Measurements from ENCODE around the gene IL1RAPL2.
"Not testable (repeated sequence)": the region's sequence is repeated elsewhere in the genome, so short reads cannot be mapped to it uniquely, and the experiment has no call there.

IL1RAPL2 gene

DNA sequence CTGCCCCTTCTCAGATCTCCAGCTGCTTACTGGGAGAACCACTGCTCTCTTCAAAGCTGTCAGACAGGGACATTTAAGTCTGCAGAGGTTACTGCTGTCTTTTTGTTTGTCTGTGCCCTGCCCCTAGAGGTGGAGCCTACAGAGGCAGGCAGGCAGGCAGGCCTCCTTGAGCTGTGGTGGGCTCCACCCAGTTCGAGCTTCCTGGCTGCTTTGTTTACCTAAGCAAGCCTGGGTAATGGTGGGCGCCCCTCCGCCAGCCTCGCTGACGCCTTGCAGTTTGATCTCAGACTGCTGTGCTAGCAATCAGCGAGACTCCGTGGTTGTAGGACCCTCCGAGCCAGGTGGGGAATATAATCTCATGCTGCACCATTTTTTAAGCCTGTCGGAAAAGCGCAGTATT lies 343.7 kb downstream of the IL1RAPL2 start:
- not testable (repeated sequence) for H3K9me3 ChIP-seq (ENCODE audit: control insufficient read depth, low read length); H3K4me3 ChIP-seq (ENCODE audit: low read length); H3K4me1 ChIP-seq (ENCODE audit: control insufficient read depth, insufficient read depth, low read length); H3K27me3 ChIP-seq (ENCODE audit: control insufficient read depth, insufficient read depth, low read length); H3K36me3 ChIP-seq (ENCODE audit: control insufficient read depth, insufficient read depth, low read length); H3K9ac ChIP-seq (ENCODE audit: low read length)

- H3K9ac ChIP-seq (ENCODE audit: low read length) = no peak overlapping the region
- H3K4me3 ChIP-seq (ENCODE audit: low read length) = no peak overlapping the region
- H3K36me3 ChIP-seq (ENCODE audit: control insufficient read depth, insufficient read depth, low read length) = no peaks in the 10 kb centered on the region
- H3K9me3 ChIP-seq (ENCODE audit: control insufficient read depth, low read length) = no peaks in the 10 kb centered on the region
- no peaks in the 10 kb centered on the region for H3K4me1 ChIP-seq (ENCODE audit: control insufficient read depth, insufficient read depth, low read length)
- H3K27me3 ChIP-seq (ENCODE audit: control insufficient read depth, insufficient read depth, low read length) = no peaks in the 10 kb centered on the region
Observed at GRCh38 chrX:104913348-104913747, 347.3 kb downstream of the IL1RAPL2 start.

- not testable (repeated sequence) for H3K4me1 ChIP-seq (ENCODE audit: control insufficient read depth, insufficient read depth, low read length); H3K36me3 ChIP-seq (ENCODE audit: control insufficient read depth, insufficient read depth, low read length); H3K4me3 ChIP-seq (ENCODE audit: low read length); H3K27me3 ChIP-seq (ENCODE audit: control insufficient read depth, insufficient read depth, low read length); H3K9me3 ChIP-seq (ENCODE audit: control insufficient read depth, low read length); H3K9ac ChIP-seq (ENCODE audit: low read length)
Observed at GRCh38 chrX:104914686-104915085, 348.7 kb downstream of the IL1RAPL2 start.

- no peaks in the 10 kb centered on the region for H3K9me3 ChIP-seq (ENCODE audit: control insufficient read depth, low read length)
- H3K4me3 ChIP-seq (ENCODE audit: low read length) = no peak overlapping the region
- peaks cover 6% of the 10 kb centered on the region for H3K4me1 ChIP-seq (ENCODE audit: control insufficient read depth, insufficient read depth, low read length)
- no peaks in the 10 kb centered on the region for H3K27me3 ChIP-seq (ENCODE audit: control insufficient read depth, insufficient read depth, low read length)
- no peaks in the 10 kb centered on the region for H3K36me3 ChIP-seq (ENCODE audit: control insufficient read depth, insufficient read depth, low read length)
- H3K9ac ChIP-seq (ENCODE audit: low read length) = no peak overlapping the region
Observed at GRCh38 chrX:104918122-104918521, 352.1 kb downstream of the IL1RAPL2 start.

DNA sequence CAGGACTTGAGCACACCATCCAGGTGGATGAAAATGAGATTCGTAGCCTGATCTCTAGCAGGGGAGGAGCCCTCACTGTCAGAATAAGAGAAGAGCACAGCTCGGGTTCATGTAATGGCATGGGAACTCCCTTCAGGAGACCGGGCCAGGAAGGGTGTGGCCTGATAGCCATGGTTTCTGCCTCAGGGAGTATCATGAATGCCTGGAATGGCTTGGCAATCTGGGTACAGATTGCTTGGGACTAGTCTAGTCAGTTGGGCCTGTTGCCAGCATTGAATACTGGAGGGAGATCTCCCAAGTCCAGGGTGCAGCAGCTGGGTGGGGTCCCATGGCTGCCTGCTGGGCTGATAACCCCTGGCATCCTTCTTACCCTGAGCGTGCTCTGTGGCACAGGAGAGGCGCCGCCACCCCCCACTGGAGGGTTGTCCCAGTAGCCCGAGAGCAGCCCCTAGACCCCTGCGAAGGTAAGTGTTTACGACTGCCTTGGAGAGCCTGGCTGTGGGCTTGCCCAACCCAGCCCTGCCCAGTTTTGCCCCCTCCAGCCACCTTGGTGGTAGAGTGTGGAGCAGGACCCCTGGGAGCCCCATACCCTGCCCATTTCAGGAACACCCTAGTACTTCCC lies 355.7 kb downstream of the IL1RAPL2 start:
- Histone ChIP-seq H3K27me3 (ENCODE audit: control insufficient read depth, insufficient read depth, low read length) (no peaks in the 10 kb centered on the region), H3K9me3 (ENCODE audit: control insufficient read depth, low read length) (no peaks in the 10 kb centered on the region), H3K9ac (ENCODE audit: low read length) (no peak overlapping the region), H3K4me3 (ENCODE audit: low read length) (no peak overlapping the region), H3K4me1 (ENCODE audit: control insufficient read depth, insufficient read depth, low read length) (peaks cover 6% of the 10 kb centered on the region), H3K36me3 (ENCODE audit: control insufficient read depth, insufficient read depth, low read length) (no peaks in the 10 kb centered on the region)

GRCh38 chrX:104922206-104922621 lies 356.2 kb downstream of the IL1RAPL2 start:
- H3K4me1 ChIP-seq (ENCODE audit: control insufficient read depth, insufficient read depth, low read length) = peaks cover 6% of the 10 kb centered on the region
- no peaks in the 10 kb centered on the region for H3K9me3 ChIP-seq (ENCODE audit: control insufficient read depth, low read length)
- H3K36me3 ChIP-seq (ENCODE audit: control insufficient read depth, insufficient read depth, low read length) = no peaks in the 10 kb centered on the region
- H3K9ac ChIP-seq (ENCODE audit: low read length) = no peak overlapping the region
- H3K27me3 ChIP-seq (ENCODE audit: control insufficient read depth, insufficient read depth, low read length) = no peaks in the 10 kb centered on the region
- H3K4me3 ChIP-seq (ENCODE audit: low read length) = no peak overlapping the region

GRCh38 chrX:104929324-104929723 lies 363.3 kb downstream of the IL1RAPL2 start:
- no peaks in the 10 kb centered on the region for H3K9me3 ChIP-seq (ENCODE audit: control insufficient read depth, low read length)
- no peak overlapping the region for H3K4me3 ChIP-seq (ENCODE audit: low read length)
- no peaks in the 10 kb centered on the region for H3K27me3 ChIP-seq (ENCODE audit: control insufficient read depth, insufficient read depth, low read length)
- no peak overlapping the region for H3K9ac ChIP-seq (ENCODE audit: low read length)
- H3K4me1 ChIP-seq (ENCODE audit: control insufficient read depth, insufficient read depth, low read length) = no peaks in the 10 kb centered on the region
- no peaks in the 10 kb centered on the region for H3K36me3 ChIP-seq (ENCODE audit: control insufficient read depth, insufficient read depth, low read length)

DNA sequence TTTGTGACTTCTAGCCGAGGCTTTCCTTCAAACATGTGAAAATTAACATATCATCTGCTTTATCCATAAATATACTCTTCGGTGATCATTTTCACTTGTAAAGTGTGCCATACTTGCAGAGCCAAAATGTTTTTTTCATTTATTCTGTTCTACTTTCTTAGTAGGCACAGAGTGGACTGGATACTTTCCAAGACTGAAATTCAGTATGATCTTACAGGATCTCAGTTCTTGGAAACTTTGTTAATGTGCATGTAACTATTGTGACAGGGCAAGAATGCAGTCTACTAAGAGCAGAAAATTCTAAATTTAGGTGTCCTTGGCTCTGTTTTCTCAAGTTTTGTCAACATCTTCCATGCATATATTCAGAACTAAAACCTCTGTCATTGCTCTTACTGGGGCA lies 369.6 kb downstream of the IL1RAPL2 start:
- no peak overlapping the region for H3K4me3 ChIP-seq (ENCODE audit: low read length)
- no peaks in the 10 kb centered on the region for H3K27me3 ChIP-seq (ENCODE audit: control insufficient read depth, insufficient read depth, low read length)
- no peaks in the 10 kb centered on the region for H3K4me1 ChIP-seq (ENCODE audit: control insufficient read depth, insufficient read depth, low read length)
- H3K9ac ChIP-seq (ENCODE audit: low read length) = no peak overlapping the region
- no peaks in the 10 kb centered on the region for H3K36me3 ChIP-seq (ENCODE audit: control insufficient read depth, insufficient read depth, low read length)
- H3K9me3 ChIP-seq (ENCODE audit: control insufficient read depth, low read length) = no peaks in the 10 kb centered on the region

- H3K9me3 ChIP-seq (ENCODE audit: control insufficient read depth, low read length) = no peaks in the 10 kb centered on the region
- no peaks in the 10 kb centered on the region for H3K36me3 ChIP-seq (ENCODE audit: control insufficient read depth, insufficient read depth, low read length)
- H3K4me1 ChIP-seq (ENCODE audit: control insufficient read depth, insufficient read depth, low read length) = no peaks in the 10 kb centered on the region
- no peaks in the 10 kb centered on the region for H3K27me3 ChIP-seq (ENCODE audit: control insufficient read depth, insufficient read depth, low read length)
- no peak overlapping the region for H3K9ac ChIP-seq (ENCODE audit: low read length)
- no peak overlapping the region for H3K4me3 ChIP-seq (ENCODE audit: low read length)
Observed at GRCh38 chrX:104953251-104953650, 387.3 kb downstream of the IL1RAPL2 start.

DNA sequence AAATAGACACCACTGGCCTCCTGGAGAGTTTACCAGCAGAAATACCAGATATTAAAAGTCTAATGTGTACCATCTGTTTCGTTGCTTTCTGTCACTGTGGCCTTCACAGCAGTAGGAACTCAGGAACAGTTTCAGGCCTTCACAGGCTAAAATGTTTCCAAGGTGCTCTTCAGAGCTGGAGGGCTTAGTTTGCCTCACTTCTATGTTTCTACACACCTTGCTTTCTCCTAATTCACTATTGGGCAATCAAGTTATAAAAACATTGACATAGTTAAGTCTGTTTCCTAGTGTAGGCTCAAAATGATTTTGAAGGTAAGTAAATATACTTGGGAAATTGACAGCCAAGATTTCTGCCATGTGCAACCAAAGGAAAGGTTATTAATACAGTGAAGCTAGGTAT lies 395.9 kb downstream of the IL1RAPL2 start:
- no peak overlapping the region for H3K9ac ChIP-seq (ENCODE audit: low read length)
- no peaks in the 10 kb centered on the region for H3K9me3 ChIP-seq (ENCODE audit: control insufficient read depth, low read length)
- no peaks in the 10 kb centered on the region for H3K36me3 ChIP-seq (ENCODE audit: control insufficient read depth, insufficient read depth, low read length)
- H3K4me1 ChIP-seq (ENCODE audit: control insufficient read depth, insufficient read depth, low read length) = no peaks in the 10 kb centered on the region
- no peak overlapping the region for H3K4me3 ChIP-seq (ENCODE audit: low read length)
- no peaks in the 10 kb centered on the region for H3K27me3 ChIP-seq (ENCODE audit: control insufficient read depth, insufficient read depth, low read length)

GRCh38 chrX:104968241-104968640 lies 402.2 kb downstream of the IL1RAPL2 start:
- Histone ChIP-seq H3K36me3 (ENCODE audit: control insufficient read depth, insufficient read depth, low read length) (no peaks in the 10 kb centered on the region), H3K9ac (ENCODE audit: low read length) (no peak overlapping the region), H3K4me1 (ENCODE audit: control insufficient read depth, insufficient read depth, low read length) (no peaks in the 10 kb centered on the region), H3K4me3 (ENCODE audit: low read length) (no peak overlapping the region), H3K9me3 (ENCODE audit: control insufficient read depth, low read length) (no peaks in the 10 kb centered on the region), H3K27me3 (ENCODE audit: control insufficient read depth, insufficient read depth, low read length) (no peaks in the 10 kb centered on the region)

DNA sequence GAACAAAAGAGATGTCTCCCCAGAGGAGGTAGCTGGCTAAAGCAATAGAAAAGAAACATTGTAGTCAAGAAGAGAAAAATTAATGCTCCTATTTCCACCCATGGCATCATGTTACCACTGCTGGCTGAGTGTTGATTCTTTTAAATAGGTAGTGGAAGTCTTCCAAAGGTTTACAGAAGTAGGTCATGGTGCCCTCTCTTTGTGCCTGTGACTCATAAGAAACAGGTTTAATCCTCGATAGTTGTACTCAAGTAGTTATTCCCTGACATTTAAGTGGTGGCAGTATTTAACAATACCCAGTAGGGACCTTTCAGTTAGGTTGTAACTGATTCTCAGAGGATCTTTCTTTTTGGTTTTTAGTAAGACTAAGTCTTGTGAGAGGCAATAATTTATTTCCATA lies 406.7 kb downstream of the IL1RAPL2 start:
- no peak overlapping the region for H3K9ac ChIP-seq (ENCODE audit: low read length)
- no peaks in the 10 kb centered on the region for H3K9me3 ChIP-seq (ENCODE audit: control insufficient read depth, low read length)
- no peak overlapping the region for H3K4me3 ChIP-seq (ENCODE audit: low read length)
- no peaks in the 10 kb centered on the region for H3K4me1 ChIP-seq (ENCODE audit: control insufficient read depth, insufficient read depth, low read length)
- no peaks in the 10 kb centered on the region for H3K36me3 ChIP-seq (ENCODE audit: control insufficient read depth, insufficient read depth, low read length)
- no peaks in the 10 kb centered on the region for H3K27me3 ChIP-seq (ENCODE audit: control insufficient read depth, insufficient read depth, low read length)

DNA sequence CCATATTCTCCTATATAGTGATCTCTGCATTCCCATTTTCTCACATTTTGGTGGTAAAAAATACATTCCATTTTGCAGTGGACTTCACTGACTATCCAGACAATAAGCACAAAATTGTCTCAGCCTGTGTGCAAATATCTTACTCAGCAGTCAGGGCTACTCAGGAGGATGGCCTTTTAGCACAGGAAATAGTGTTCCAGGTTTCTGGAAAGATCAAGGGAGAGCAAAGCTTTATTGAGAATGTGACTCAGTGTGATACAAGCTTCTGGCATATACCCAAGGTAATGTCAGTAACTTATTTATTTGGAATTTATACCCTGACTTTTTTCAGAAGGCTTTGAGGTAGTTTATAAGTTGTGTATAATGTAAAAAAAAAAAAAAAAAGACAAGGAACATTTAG lies 421.1 kb downstream of the IL1RAPL2 start:
- H3K36me3 ChIP-seq (ENCODE audit: control insufficient read depth, insufficient read depth, low read length) = no peaks in the 10 kb centered on the region
- no peak overlapping the region for H3K9ac ChIP-seq (ENCODE audit: low read length)
- H3K9me3 ChIP-seq (ENCODE audit: control insufficient read depth, low read length) = no peaks in the 10 kb centered on the region
- no peaks in the 10 kb centered on the region for H3K4me1 ChIP-seq (ENCODE audit: control insufficient read depth, insufficient read depth, low read length)
- no peaks in the 10 kb centered on the region for H3K27me3 ChIP-seq (ENCODE audit: control insufficient read depth, insufficient read depth, low read length)
- no peak overlapping the region for H3K4me3 ChIP-seq (ENCODE audit: low read length)
